Colonic mucosa (tissue), 4 donors: ENCODE measurements around the gene SEM1. TPM values are rescaled to one million over a fixed set of nuclear protein-coding genes. Genes with fewer than 3 reads are reported as not detected.

ENCODE experiments used
- DNase-seq: peaks from one replicate; pipeline ENCODE4 v3.0.0-alpha.2; 2020
- H3K27ac ChIP-seq: fragments of 200-600 bp; one replicate; pipeline ENCODE4 v1.8.0; 2021
- H3K27me3 ChIP-seq: fragments of 200-600 bp; one replicate; pipeline ENCODE4 v1.8.0; 2021
- H3K36me3 ChIP-seq: fragments of 200-600 bp; one replicate; pipeline ENCODE4 v1.8.0; 2021
- H3K4me1 ChIP-seq: fragments of 200-600 bp; one replicate; pipeline ENCODE4 v1.8.0; 2021; ENCODE audit warnings: mild to moderate bottlenecking
- H3K4me3 ChIP-seq: fragments of 200-600 bp; one replicate; pipeline ENCODE4 v1.8.0; 2021
- H3K9ac ChIP-seq, 2 donors: one replicate each; pipeline ENCODE4 v1.7.0; 2013; ENCODE audit warnings: control low read depth in 2 of 2, low read depth in 2 of 2, low read length in 2 of 2
- H3K9me3 ChIP-seq: fragments of 200-600 bp; one replicate; pipeline ENCODE4 v1.8.0; 2021
- intact Hi-C: fragments of 100-400 bp; cut with DNase I; formaldehyde crosslinking; loops from one replicate; pipeline ENCODE4 v1.14.1; 2022
- total RNA-seq, 2 donors: library from RNA; stranded (reverse); fragmentation: NEBNext Ultra II Directional in 1 of 2; extraction: Animal tissue kit (Norgen Biotek cat#: 25700) in 1 of 2; gene quantifications; one replicate each; pipeline ENCODE4 v1.2.1, GENCODE V29; 2021
- TF ChIP-seq, protein P1 (sequence below): fragments of 200-600 bp; IDR thresholded peaks from one replicate; pipeline ENCODE4 v1.8.0; 2022; ENCODE audit warnings: antibody characterized with exemption, mild to moderate bottlenecking
- donor health status: healthy.
- donor health status: DM: no; HTN: no; CAD: no.
- donor health status: DM: no; HTN: no; CAD: no.

The SEM1 gene
- total RNA-seq, 2 donors from 2014 or later, result 46.3 to 53.5 TPM

DNA sequence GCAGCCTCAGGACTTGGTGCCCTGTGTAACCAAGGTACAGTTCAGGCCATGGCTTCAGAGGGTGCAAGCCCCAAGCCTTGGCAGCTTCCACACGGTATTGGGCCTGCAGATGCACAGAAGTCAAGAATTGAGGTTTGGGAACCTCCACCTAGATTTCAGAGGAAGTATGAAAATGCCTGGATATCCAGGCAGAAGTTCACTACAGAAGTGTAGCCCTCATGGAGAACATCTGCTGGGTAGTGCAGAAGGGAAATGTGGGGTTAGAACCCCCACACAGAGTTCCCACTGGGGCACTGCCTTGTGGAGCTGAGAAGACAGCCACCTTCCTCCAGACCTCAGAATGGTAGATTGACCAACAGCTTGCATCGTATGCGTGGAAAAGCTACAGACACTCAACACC, 3.4 kb upstream of the SEM1 start:
- Histone ChIP-seq H3K9ac (no peak overlapping the region), H3K27me3 (no peaks in the 10 kb centered on the region), H3K4me3 (no peak overlapping the region), H3K9me3 (no peaks in the 10 kb centered on the region), H3K36me3 (no peaks in the 10 kb centered on the region), H3K4me1 (peaks cover 5% of the 10 kb centered on the region), H3K27ac (no peak overlapping the region)
- intact Hi-C loops, result no loop called here
- DNase-seq, result no peak
- TF ChIP-seq, protein P1, sequence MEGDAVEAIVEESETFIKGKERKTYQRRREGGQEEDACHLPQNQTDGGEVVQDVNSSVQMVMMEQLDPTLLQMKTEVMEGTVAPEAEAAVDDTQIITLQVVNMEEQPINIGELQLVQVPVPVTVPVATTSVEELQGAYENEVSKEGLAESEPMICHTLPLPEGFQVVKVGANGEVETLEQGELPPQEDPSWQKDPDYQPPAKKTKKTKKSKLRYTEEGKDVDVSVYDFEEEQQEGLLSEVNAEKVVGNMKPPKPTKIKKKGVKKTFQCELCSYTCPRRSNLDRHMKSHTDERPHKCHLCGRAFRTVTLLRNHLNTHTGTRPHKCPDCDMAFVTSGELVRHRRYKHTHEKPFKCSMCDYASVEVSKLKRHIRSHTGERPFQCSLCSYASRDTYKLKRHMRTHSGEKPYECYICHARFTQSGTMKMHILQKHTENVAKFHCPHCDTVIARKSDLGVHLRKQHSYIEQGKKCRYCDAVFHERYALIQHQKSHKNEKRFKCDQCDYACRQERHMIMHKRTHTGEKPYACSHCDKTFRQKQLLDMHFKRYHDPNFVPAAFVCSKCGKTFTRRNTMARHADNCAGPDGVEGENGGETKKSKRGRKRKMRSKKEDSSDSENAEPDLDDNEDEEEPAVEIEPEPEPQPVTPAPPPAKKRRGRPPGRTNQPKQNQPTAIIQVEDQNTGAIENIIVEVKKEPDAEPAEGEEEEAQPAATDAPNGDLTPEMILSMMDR, result no peak

DNA sequence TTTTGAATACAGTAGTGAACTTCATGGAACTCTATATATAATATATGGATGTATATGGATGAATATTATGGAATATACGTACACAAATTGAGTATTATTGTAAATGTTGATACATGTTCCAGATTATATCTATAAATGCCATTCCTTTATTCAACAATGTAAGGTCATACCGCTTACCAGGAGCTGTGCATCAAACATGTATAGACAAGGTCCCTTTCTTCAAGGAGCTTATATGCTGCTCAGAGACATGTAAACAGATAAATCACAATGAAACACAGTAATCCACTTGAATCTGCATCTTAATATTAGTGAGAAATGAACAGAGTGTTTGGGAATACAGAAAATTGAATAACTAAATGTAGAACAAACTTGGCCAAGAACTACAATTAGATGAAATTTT, 898 bp upstream of the SEM1 start:
- TF ChIP-seq, protein P1, result no peak
- Histone ChIP-seq H3K27me3 (no peaks in the 10 kb centered on the region), H3K9ac (no peak overlapping the region), H3K36me3 (no peaks in the 10 kb centered on the region), H3K9me3 (no peaks in the 10 kb centered on the region), H3K4me1 (peaks cover 9% of the 10 kb centered on the region), H3K27ac (no peak overlapping the region), H3K4me3 (no peak overlapping the region)
- intact Hi-C loops, result no loop called here
- DNase-seq, result no peak

DNA sequence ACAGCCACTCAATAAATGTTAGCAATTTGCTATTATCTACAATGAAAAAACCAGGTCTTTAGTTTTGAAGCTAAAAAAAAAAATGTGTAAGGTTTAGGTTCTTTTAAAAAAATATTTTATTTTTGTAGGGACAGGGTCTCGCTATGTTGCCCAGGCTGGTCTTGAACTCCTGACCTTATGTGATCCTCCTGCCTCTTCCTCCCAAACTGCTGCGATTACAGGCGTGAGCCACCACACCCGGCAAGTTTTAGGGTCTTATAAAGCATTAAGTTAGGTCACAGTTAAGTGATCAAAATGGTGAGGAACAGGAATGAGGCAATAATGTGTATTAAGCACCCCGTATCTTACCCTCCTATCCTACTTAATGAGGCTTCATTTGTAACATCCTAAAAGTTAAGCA, 774 bp downstream of the SEM1 start:
- Histone ChIP-seq H3K4me1 (peaks cover 9% of the 10 kb centered on the region), H3K27me3 (no peaks in the 10 kb centered on the region), H3K9ac (peak overlapping the region; percentile 60 to 77), H3K27ac (peak overlapping the region; percentile 72), H3K9me3 (no peaks in the 10 kb centered on the region), H3K4me3 (peak overlapping the region; percentile 87), H3K36me3 (no peaks in the 10 kb centered on the region)
- TF ChIP-seq, protein P1, result no peak
- no peak for DNase-seq
- intact Hi-C loops, result no loop called here

DNA sequence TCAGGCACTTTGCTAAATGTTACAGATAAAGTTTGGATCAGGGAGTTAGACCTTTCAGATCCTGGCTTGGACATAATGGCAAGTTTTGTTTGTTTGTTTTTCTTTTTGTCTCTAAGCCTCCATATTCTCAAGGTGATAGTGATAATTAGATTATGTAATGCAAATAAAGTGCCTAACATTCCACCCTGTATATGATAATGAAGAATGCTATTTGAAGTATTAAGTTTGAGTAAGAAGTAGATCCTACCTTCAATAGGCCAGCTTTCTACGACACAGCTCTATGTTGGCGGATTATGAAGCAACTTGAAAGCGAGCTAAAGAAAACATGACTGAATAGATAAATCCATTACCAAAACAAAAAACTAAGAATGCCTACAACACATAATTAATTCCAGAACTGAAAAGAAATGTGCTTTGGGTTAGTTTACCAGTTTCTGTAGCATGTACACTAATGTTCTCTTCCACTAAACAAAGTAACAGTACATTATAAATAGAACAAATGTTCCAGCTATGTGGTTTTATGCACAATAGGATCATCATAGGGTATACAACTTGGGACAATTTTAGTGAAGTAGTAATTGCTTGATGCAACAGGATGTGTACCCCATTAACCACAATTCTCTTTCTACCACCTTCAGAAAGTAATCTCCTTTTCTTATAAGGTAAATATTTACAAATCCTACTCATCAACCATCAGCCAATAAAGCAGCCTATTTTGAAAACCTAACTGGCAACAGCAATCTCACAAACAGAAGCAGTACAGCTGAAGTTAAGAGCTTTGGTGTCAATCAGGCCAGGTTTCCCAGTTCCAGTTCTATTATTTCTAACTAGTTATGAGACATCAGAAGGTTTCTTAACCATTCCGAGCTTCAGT, 1.5 kb downstream of the SEM1 start:
- no peaks in the 10 kb centered on the region for H3K27me3 ChIP-seq
- TF ChIP-seq, protein P1, result no peak
- no peak overlapping the region for H3K27ac ChIP-seq
- no peak for DNase-seq
- no peak overlapping the region for H3K9ac ChIP-seq
- intact Hi-C loops, result no loop called here
- H3K4me1 ChIP-seq, result peaks cover 9% of the 10 kb centered on the region
- H3K9me3 ChIP-seq, result no peaks in the 10 kb centered on the region
- H3K36me3 ChIP-seq, result no peaks in the 10 kb centered on the region
- H3K4me3 ChIP-seq, result peak overlapping the region; percentile 87

DNA sequence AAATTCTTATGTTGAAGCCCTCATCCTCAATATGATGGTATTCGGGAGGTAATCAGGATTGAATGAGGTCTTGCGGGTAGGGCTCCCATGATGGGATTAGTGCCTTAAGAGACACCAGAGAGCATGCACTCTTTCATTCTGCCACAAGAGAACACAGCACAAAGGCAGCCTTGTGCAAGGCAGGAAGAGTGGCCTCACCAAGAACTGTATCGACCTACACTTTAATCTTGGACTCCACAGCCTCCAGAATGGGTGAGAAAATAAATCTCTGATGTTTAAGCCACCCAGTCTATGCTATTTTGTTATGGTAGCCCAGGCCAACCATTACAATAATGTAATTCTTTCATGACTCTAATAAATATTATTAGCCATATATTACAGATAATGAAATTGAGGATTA, 8.4 kb downstream of the SEM1 start:
- no peak overlapping the region for H3K27ac ChIP-seq
- no peaks in the 10 kb centered on the region for H3K4me1 ChIP-seq
- TF ChIP-seq, protein P1, result no peak
- H3K9ac ChIP-seq, result no peak overlapping the region
- H3K36me3 ChIP-seq, result no peaks in the 10 kb centered on the region
- intact Hi-C loops, result no loop called here
- H3K9me3 ChIP-seq, result no peaks in the 10 kb centered on the region
- no peak for DNase-seq
- no peak overlapping the region for H3K4me3 ChIP-seq
- H3K27me3 ChIP-seq, result no peaks in the 10 kb centered on the region
